HuH-7.5 (cell line): ENCODE results near the gene ROS1.

ENCODE experiments used
- DNase-seq: peaks from one replicate; pipeline ENCODE4 v3.0.0; 2011; ENCODE audit warnings: low spot score

The ROS1 gene

GRCh38 chr6:117440706-117441525, 15.2 kb upstream of the ROS1 start:
- no peak for DNase-seq

GRCh38 chr6:117432273-117432672, 6.5 kb upstream of the ROS1 start:
- DNase-seq, result no peak

GRCh38 chr6:117423754-117424153, 2.0 kb downstream of the ROS1 start:
- DNase-seq, result no peak

GRCh38 chr6:117418320-117418719, 7.4 kb downstream of the ROS1 start:
- DNase-seq, result no peak

- no peak for DNase-seq
Observed at GRCh38 chr6:117417851-117418250, 7.9 kb downstream of the ROS1 start.

- peak; percentile 16 for DNase-seq
Observed at GRCh38 chr6:117414770-117415169, 11.0 kb downstream of the ROS1 start.

- no peak for DNase-seq
Observed at GRCh38 chr6:117411474-117411873, 14.3 kb downstream of the ROS1 start.

GRCh38 chr6:117409863-117410262, 15.9 kb downstream of the ROS1 start:
- no peak for DNase-seq

GRCh38 chr6:117409420-117409819, 16.3 kb downstream of the ROS1 start:
- no peak for DNase-seq

- DNase-seq, result no peak
Observed at GRCh38 chr6:117404548-117404947, 21.2 kb downstream of the ROS1 start.

- DNase-seq, result no peak
Observed at GRCh38 chr6:117401799-117402198, 23.9 kb downstream of the ROS1 start.

GRCh38 chr6:117399924-117400323, 25.8 kb downstream of the ROS1 start:
- DNase-seq, result no peak

GRCh38 chr6:117399126-117399525, 26.6 kb downstream of the ROS1 start:
- no peak for DNase-seq

GRCh38 chr6:117397536-117398227, 28.1 kb downstream of the ROS1 start:
- no peak for DNase-seq

GRCh38 chr6:117396228-117396627, 29.5 kb downstream of the ROS1 start:
- DNase-seq, result peak; percentile 25

- DNase-seq, result no peak
Observed at GRCh38 chr6:117395164-117395563, 30.6 kb downstream of the ROS1 start.

GRCh38 chr6:117393045-117393444, 32.7 kb downstream of the ROS1 start:
- no peak for DNase-seq

- no peak for DNase-seq
Observed at GRCh38 chr6:117391874-117392583, 33.7 kb downstream of the ROS1 start.

GRCh38 chr6:117389227-117390057, 36.3 kb downstream of the ROS1 start:
- DNase-seq, result no peak

- no peak for DNase-seq
Observed at GRCh38 chr6:117387454-117387974, 38.2 kb downstream of the ROS1 start.

GRCh38 chr6:117384659-117385058, 41.1 kb downstream of the ROS1 start:
- no peak for DNase-seq

GRCh38 chr6:117381749-117382148, 44.0 kb downstream of the ROS1 start:
- no peak for DNase-seq
